Stimulated activated naive CD8-positive, alpha-beta T cell treated with anti-CD3 and anti-CD28 coated beads, Interleukin-15, Interleukin-2, amounts not matched to agents 100 ng/mL and 50 ng/mL, for 24 hours (primary cell): ENCODE data around the gene TMEM63A.
"Not testable (repeated sequence)": the region's sequence is repeated elsewhere in the genome, so short reads cannot be mapped to it uniquely, and the experiment has no call there.

ENCODE experiments used
- H3K27ac Mint-ChIP-seq: one replicate; pipeline ENCODE4 v1.8.0; 2021; ENCODE audit warnings: mild to moderate bottlenecking, mixed read lengths
- H3K27me3 Mint-ChIP-seq: one replicate; pipeline ENCODE4 v1.8.0; 2021; ENCODE audit warnings: mixed read lengths
- H3K36me3 Mint-ChIP-seq: one replicate; pipeline ENCODE4 v1.8.0; 2021; ENCODE audit warnings: low read depth, mixed read lengths
- H3K4me1 Mint-ChIP-seq: one replicate; pipeline ENCODE4 v1.8.0; 2021; ENCODE audit warnings: low read depth, mixed read lengths
- H3K4me3 Mint-ChIP-seq: one replicate; pipeline ENCODE4 v1.8.0; 2021; ENCODE audit warnings: mild to moderate bottlenecking, mixed read lengths
- H3K9me3 Mint-ChIP-seq: one replicate; pipeline ENCODE4 v1.8.0; 2021; ENCODE audit warnings: mixed read lengths

The TMEM63A gene

DNA sequence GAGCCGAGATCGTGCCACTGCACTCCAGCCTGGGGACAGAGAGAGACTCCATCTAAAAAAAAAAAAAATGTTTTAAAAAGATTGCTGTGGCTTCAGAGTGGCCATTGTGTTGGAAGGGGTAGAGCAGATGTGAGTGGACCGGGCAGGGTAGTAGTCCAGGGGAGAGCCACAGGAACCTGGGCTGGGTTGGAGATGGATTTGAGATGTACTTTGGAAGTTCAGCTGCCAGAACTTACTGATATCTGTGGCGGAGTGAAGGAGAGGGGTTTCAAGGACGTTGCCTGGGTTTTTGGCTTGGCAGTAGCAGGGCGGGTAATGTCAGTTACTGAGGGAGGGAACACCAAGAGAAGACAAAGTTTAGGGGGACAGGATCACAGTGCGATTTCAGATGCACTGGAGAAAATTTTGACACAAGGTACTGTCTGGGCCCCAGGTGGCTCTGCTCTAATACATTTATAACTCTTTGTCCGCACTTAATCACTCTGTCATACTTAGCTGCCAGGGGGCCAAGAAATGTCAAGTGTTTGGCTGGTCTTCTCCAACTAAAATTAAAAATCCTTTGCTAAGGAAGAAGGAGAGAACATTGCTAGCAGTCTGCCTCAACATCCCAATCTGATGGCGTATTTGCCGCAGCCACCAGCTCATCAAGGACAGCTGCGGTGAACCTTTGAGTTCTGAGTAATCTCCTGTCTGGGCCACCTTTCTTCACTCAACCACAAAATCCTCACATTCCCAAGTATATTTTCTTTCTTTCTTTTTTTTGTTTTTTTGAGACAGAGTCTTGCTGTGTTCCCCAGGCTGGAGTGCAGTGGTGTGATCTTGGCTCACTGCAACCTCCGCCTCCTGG, 62.6 kb downstream of the TMEM63A start:
- Mint-ChIP-seq H3K27ac (no peak overlapping the region), H3K27me3 (no peaks in the 10 kb centered on the region), H3K4me1 (peaks cover 7% of the 10 kb centered on the region), H3K36me3 (no peaks in the 10 kb centered on the region), H3K9me3 (no peaks in the 10 kb centered on the region), H3K4me3 (no peak overlapping the region)

DNA sequence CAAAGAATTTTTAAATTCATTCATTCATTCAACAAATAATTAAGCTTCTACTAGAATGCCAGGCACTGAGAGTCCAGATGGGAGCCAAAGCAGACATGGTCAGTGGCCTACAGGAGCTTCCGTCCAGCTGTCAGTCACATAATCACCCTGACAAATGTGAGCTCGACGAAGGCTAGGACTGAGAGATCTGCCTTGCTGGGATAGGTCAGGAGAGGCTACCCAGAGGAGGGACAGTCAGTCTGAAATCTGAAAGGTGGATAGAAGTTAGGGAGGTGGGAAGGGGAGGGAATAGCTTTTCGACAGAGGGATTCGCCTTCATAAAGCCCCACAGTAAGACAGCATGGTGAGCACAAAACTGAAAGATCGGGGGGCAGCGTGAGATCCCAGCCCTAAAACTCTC, 64.0 kb downstream of the TMEM63A start:
- H3K9me3 Mint-ChIP-seq = no peaks in the 10 kb centered on the region
- no peaks in the 10 kb centered on the region for H3K27me3 Mint-ChIP-seq
- no peaks in the 10 kb centered on the region for H3K36me3 Mint-ChIP-seq
- no peak overlapping the region for H3K27ac Mint-ChIP-seq
- H3K4me1 Mint-ChIP-seq = peaks cover 7% of the 10 kb centered on the region
- no peak overlapping the region for H3K4me3 Mint-ChIP-seq

GRCh38 chr1:225817611-225818061, 64.5 kb downstream of the TMEM63A start:
- H3K4me3 Mint-ChIP-seq = no peak overlapping the region
- no peaks in the 10 kb centered on the region for H3K36me3 Mint-ChIP-seq
- H3K9me3 Mint-ChIP-seq = no peaks in the 10 kb centered on the region
- H3K27ac Mint-ChIP-seq = peak overlapping the region; percentile 6
- H3K4me1 Mint-ChIP-seq = peaks cover 7% of the 10 kb centered on the region
- no peaks in the 10 kb centered on the region for H3K27me3 Mint-ChIP-seq

DNA sequence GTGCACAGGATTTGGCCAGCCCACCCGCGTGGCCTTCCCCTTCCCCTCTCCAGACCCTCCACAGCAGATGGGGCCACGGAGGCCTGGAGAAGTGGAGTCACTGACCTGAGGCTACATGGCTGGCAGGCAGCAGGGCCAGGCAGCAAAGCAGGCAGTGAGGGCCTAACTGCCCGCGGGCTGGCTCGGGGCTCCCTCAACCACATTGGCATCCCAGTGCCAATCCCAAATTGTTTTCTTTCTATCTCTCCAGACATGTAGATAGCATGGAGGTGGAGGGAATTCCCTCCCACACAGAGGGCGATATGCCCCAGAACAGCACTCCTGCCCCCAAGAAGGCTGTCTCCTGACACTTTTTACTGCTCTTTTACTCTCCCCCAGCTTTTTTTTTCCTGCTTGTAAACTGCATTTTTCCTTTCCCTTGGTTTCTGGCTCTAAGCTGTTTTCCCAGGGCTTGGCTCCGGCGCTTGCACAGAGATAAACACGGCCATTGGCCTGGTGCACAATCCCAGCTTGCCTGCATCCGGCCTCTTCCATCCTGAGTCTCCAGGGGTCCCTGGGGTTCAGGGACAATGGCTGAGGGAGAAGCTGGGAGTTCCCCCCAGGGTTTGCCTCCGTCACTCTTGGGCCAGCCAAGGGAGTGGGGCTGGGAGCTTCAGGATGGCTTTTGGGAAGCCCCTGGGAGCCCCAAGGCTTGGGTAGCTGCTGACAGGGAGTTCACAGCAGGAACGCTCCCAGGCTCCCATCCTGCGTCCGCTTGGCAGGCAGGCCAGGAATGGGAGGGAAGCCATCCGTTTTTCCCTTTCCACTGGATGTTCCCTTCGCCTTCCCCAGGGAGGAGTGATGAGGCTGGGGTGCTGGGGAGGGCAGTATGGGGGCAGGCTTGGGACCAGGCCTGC, 65.3 kb downstream of the TMEM63A start:
- Mint-ChIP-seq H3K4me1 (peaks cover 7% of the 10 kb centered on the region), H3K9me3 (no peaks in the 10 kb centered on the region), H3K27ac (no peak overlapping the region), H3K36me3 (no peaks in the 10 kb centered on the region), H3K4me3 (no peak overlapping the region), H3K27me3 (no peaks in the 10 kb centered on the region)

DNA sequence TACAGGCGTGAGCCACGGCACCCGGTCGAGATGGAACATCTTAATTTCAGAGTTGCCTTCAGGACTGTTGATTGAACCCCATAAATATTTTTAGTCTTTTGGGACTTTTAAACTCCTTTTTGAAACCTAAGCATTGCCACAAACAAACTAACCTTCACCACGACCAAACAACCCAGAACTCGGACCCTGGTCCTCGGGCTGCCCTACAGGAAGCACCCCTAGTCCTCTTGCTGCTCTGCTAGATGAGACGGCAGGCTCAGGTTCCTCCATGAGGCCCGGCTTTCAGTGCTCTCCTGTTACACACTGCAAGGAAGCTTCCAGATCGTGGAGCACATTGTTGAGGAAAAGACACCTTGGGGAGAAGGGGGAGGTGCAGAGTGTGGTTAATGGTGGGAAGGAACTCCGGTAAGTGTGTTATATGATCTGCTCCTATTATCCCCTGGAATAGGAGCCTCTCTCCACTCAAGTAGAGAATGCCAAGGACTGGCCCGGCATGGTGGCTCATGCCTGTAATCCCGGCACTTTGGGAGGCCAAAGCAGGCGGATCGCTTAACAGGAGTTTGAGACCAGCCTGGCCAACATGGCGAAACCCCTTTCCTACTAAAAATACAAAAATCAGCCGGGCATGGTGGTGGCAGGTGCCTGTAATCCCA, 66.5 kb downstream of the TMEM63A start:
- no peak overlapping the region for H3K4me3 Mint-ChIP-seq
- H3K36me3 Mint-ChIP-seq = no peaks in the 10 kb centered on the region
- H3K27me3 Mint-ChIP-seq = no peaks in the 10 kb centered on the region
- H3K9me3 Mint-ChIP-seq = no peaks in the 10 kb centered on the region
- H3K27ac Mint-ChIP-seq = no peak overlapping the region
- H3K4me1 Mint-ChIP-seq = peaks cover 12% of the 10 kb centered on the region

GRCh38 chr1:225815090-225815489, 67.1 kb downstream of the TMEM63A start:
- not testable (repeated sequence) for H3K27ac Mint-ChIP-seq

GRCh38 chr1:225814381-225814780, 67.8 kb downstream of the TMEM63A start:
- peaks cover 21% of the 10 kb centered on the region for H3K4me1 Mint-ChIP-seq
- H3K9me3 Mint-ChIP-seq = no peaks in the 10 kb centered on the region
- no peak overlapping the region for H3K4me3 Mint-ChIP-seq
- H3K27ac Mint-ChIP-seq = no peak overlapping the region
- no peaks in the 10 kb centered on the region for H3K36me3 Mint-ChIP-seq
- H3K27me3 Mint-ChIP-seq = no peaks in the 10 kb centered on the region

More at GRCh38 chr1:225815090-225815489, 67.1 kb downstream of the TMEM63A start:
- not testable (repeated sequence) for H3K9me3 Mint-ChIP-seq, H3K36me3 Mint-ChIP-seq, H3K4me3 Mint-ChIP-seq, H3K27me3 Mint-ChIP-seq
- H3K4me1 Mint-ChIP-seq = peaks cover 15% of the 10 kb centered on the region

DNA sequence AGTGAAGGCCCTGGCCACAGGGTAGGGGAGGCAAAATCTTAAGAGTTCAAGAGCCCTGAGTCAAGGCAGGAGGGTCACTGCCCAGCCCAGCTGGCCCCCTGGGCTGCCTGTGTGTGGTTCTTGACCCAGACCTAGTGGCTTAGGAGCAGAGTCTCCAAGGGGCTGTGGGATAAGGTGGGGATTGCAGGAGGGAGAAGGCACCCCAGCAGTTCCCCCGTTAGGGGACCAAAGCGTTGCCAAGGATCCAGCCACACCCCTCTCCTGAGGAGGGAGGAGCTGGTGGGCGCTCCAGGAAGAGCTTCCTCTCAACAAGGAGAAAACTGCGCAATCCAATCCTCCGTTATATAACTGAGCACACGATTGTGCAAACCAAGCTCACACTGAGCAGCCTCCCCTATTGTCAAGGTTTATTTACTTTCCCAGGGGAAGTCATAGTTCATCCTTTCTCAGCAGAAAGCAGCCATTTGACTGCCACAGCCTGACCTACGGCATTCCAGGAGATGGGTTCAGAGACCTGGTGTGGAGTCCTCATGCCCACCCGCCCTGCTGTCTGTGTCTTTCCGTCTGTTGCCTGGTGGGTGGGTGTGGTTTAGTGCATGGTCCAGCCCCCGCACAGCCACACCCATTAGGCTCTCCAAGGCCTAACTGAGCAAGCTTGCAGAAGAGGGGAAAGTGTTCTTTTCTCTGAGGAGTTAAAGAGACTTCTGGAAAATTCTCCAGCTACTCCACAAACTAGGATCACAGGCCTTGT, 68.8 kb downstream of the TMEM63A start:
- Mint-ChIP-seq H3K9me3 (no peaks in the 10 kb centered on the region), H3K27ac (no peak overlapping the region), H3K27me3 (no peaks in the 10 kb centered on the region), H3K4me3 (no peak overlapping the region), H3K4me1 (peaks cover 24% of the 10 kb centered on the region), H3K36me3 (no peaks in the 10 kb centered on the region)

GRCh38 chr1:225812488-225813213, 69.5 kb downstream of the TMEM63A start:
- Mint-ChIP-seq H3K4me3 (no peak overlapping the region), H3K27me3 (no peaks in the 10 kb centered on the region), H3K36me3 (no peaks in the 10 kb centered on the region), H3K27ac (no peak overlapping the region), H3K9me3 (no peaks in the 10 kb centered on the region), H3K4me1 (peaks cover 18% of the 10 kb centered on the region)

GRCh38 chr1:225811622-225812487, 70.3 kb downstream of the TMEM63A start:
- Mint-ChIP-seq H3K4me1 (peaks cover 16% of the 10 kb centered on the region), H3K9me3 (no peaks in the 10 kb centered on the region), H3K27me3 (no peaks in the 10 kb centered on the region), H3K36me3 (no peaks in the 10 kb centered on the region), H3K27ac (no peak overlapping the region), H3K4me3 (no peak overlapping the region)

- H3K4me3 Mint-ChIP-seq = peak overlapping the region; percentile 73
- not testable (repeated sequence) for H3K27ac Mint-ChIP-seq, H3K9me3 Mint-ChIP-seq
These were observed 71.3 kb downstream of the TMEM63A start for GRCh38 chr1:225810579-225811538.

DNA sequence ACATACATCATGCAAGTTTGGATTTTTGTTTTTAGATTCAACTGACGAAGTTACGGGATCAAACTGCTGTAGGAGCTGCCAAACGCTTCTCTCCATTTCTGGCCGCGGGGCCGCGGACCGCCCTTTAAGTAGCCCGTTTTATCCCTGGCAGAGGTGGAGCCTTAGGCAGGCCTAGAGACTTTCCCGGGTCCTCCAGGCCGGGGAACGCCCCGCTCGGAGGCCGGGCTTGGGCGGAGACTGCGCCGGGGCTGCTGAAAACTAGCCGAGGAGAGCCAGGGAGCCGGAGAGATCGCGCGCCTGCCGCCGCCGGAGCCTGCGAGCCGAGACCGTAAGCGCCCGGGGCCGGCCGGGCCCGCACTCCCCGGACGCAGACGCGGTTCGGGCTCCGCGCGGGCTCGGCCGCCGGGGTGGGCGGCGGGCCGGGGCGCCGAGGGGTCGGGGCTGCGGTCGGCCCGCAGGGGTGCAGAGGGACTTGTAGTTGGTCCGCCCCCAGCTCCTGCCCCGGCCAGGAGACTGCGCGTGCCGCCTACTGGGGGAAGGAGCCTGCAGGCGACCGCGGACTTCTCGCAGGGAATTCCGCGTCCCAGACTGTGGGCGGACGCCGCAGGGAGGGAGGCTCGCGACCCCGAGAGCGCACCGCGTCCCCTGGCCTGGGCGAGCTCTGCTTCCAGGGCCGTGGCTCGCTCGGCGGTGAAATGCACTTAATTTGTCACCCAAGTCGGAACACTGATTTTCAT, 72.2 kb downstream of the TMEM63A start, which contains the start of gene EPHX1:
TSS of gene EPHX1 (plus strand) at position 283 of the 737 bp plus-strand sequence. CDS start 18,606 bp downstream, outside the sequence.
- Mint-ChIP-seq H3K4me1 (peaks cover 16% of the 10 kb centered on the region), H3K36me3 (no peaks in the 10 kb centered on the region), H3K9me3 (no peaks in the 10 kb centered on the region), H3K4me3 (peak within 1 kb of the TSS; percentile 79), H3K27me3 (no peaks in the 10 kb centered on the region), H3K27ac (peak within 1 kb of the TSS; percentile 21)

More at GRCh38 chr1:225810579-225811538, 71.3 kb downstream of the TMEM63A start:
- H3K36me3 Mint-ChIP-seq, H3K27me3 Mint-ChIP-seq: not testable (repeated sequence)
- H3K4me1 Mint-ChIP-seq = peaks cover 16% of the 10 kb centered on the region
